HG03103 (cell line): ENCODE results near the gene SYCP2.

ENCODE experiments used
- ATAC-seq: cut with Tn5 transposase; IDR thresholded peaks from one replicate; pipeline ENCODE4 v1.9.1; 2021; ENCODE audit warnings: low read depth; ENCODE audit not compliant: unreplicated experiment

Gene SYCP2

DNA sequence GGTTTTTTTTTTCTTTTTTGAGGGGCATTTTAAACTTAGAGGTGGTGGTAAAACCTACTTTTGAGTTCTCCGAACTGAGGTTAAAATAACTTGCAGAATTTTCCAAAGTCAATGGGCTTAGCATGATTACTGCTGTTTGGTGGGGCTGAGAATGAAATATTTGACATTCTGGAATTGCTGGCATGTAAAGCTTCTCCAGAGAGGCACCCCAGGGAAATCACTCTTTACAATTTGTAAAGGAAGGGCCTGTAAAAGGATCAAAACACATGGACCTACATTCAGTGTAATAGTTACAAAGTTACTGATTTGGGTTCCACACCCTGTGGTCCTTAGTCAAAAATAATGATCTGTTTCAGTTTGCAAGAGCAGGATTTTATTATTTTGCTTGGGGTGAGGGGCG lies 12.3 kb upstream of the SYCP2 start:
- no peak for ATAC-seq

- no peak for ATAC-seq
These were observed 11.7 kb upstream of the SYCP2 start for GRCh38 chr20:59945175-59945574.

DNA sequence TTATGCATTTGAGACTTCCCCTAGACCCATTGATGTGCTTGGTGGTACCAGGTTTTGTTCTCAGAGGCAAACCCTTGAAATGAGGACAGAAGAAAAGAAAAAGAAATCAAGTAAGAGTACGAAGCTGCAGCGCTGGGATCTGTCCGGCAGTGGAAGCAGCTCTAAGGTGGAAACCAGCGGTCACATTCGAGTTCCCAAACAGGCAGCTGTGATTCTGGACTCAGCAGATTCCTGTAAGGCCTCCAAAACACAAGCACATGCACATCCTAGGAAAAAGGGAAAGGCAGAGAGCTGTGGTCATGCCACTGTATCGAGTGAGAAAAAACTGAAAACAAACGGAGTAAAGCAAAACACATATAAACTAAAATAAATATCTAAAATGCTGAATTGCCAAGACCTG lies 11.3 kb upstream of the SYCP2 start:
- ATAC-seq, result no peak

GRCh38 chr20:59942245-59942644 lies 8.8 kb upstream of the SYCP2 start:
- no peak for ATAC-seq

- no peak for ATAC-seq
These were observed 7.5 kb upstream of the SYCP2 start for GRCh38 chr20:59940956-59941294.

DNA sequence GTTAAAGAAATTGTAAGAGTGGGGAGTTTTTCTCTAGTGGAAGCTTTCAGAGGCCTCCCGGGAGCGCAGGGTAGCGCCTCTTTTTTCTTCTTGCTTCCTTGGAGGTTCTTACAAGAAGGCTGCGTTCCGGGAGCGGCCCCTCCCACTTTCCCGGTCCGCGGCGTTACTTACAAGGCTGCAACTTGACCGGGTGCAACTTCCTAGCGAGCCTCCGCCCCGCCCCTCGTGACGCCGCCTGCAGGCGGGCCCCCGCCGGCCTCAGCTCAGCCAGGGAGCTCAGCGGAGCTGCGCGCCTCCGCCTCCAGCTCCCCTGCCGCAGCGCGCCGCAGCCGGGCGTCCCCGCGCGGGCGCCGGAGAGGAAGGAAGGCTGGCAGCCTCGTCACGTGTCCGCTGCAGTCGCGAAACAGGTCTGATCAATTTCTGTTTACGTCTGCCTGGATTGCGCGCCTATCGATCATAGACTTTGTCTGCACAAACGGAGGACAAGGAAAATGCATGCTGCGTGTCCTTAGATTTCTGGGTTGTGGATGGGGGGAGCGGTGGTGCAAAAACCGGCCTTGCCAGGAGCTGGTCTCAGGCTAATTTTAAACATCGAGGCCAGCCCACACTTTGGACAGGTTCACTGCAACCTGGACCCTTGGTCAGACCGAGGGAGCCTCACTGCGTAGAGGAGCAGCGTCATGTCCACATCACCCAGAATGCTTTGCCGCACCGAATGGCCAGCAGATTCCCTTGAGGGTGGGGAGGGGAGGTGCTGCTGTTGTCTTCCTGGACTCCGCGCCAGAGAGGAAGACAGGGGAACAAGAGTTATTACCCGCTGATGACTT lies 6.9 kb upstream of the SYCP2 start, which contains the start of the genes FAM217B and PPP1R3D:
Gene FAM217B, plus strand, starts transcription at position 261 of the 827 bp plus-strand sequence. CDS start 3,555 bp downstream, outside the sequence.
Gene PPP1R3D, minus strand, starts transcription at position 177 of the 827 bp plus-strand sequence. CDS start 374 bp downstream, outside the sequence.
- peak; percentile 90 for ATAC-seq

GRCh38 chr20:59939879-59940128 lies 6.4 kb upstream of the SYCP2 start:
- peak; percentile 27 for ATAC-seq

GRCh38 chr20:59939052-59939878 lies 5.8 kb upstream of the SYCP2 start:
- ATAC-seq, result peak; percentile 3

- ATAC-seq, result no peak
These were observed 5.2 kb upstream of the SYCP2 start for GRCh38 chr20:59938696-59939051.

DNA sequence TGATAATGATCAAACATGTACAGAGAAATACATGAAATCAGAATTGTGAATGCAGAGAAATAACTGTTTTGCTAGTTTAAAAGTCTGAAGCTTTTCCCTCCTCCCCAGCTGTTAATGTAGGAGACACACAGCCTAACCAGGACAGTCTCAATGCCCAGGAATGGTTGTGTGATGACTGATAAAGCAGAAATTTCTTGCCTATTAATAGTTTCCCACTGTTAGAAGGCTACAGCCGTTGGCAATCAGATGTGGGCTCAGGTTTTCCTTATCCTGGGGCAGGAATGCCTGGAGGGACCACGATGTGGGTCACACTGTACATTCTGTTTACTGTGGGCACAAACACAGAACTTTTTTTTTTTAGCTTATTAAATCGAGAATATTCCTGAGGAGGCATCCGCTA lies 4.8 kb upstream of the SYCP2 start:
- ATAC-seq, result no peak

DNA sequence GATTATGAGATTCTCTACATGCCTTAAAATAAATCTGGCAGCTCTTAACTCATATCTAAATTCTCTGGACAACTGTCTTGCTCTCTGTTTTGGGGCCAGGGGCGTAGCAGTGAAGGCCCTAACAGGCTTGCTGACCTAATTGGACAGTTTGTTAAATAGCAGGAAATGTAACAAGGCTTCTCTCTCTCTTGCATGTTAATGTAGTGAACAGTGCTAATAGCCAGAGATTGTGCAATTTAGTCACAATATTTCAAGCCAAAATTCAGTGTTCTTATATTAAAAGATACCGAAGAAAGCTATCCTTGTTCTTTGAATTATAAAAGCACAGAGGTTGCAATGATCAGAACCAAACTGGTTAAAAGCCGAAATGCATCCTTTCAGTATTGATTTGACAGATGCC lies 3.7 kb upstream of the SYCP2 start:
- ATAC-seq, result no peak

DNA sequence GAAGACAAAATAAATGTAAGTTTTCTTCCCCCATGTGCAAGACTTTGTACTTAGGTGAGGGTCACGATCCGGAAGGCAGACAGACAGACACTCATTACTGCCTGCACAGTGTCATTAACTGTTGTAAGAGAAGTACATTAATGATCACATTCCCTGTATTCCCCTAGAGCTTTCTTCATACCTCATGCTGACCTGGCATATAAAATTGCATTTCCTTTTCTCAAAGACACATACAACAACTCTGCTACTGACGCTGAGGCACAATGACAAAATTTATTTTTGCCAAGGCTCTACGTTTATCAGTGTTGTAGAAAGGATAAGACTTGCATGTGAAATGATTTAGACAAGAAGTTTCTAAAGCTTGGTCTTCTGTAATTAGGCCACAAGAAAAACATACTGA lies 3.0 kb upstream of the SYCP2 start:
- no peak for ATAC-seq

DNA sequence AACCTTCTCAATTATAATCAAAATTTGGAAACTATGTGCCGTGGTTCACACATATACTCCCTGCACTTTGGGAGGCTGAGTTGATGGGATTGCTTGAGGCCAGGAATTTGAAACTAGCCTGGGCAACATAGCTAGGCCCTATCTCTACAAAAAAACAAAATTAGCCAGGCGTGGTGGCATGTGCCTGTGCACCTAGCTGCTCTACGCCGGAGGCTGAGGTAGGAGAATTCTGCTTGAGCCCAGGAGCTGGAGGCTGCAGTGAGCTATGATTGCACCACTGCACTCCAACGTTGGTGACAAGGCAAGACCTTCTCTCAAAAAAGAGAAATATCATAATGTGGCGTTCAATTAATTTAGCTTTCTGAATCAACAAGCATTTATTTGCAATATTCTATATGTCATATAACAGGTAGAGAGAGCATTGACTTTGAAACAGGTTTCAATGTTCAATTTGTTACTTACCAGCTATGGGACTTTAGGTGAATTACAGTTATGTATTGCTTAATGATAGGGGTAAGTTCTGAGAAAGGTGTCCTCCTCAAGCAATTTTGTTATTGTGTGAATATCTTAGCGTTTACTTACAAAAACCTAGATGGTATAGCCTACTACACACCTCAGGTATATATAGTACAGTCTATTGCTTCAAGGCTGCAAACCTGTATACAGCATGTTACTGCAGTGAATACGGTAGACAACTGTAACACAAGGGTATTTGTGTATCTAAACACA lies 2.2 kb upstream of the SYCP2 start:
- no peak for ATAC-seq

DNA sequence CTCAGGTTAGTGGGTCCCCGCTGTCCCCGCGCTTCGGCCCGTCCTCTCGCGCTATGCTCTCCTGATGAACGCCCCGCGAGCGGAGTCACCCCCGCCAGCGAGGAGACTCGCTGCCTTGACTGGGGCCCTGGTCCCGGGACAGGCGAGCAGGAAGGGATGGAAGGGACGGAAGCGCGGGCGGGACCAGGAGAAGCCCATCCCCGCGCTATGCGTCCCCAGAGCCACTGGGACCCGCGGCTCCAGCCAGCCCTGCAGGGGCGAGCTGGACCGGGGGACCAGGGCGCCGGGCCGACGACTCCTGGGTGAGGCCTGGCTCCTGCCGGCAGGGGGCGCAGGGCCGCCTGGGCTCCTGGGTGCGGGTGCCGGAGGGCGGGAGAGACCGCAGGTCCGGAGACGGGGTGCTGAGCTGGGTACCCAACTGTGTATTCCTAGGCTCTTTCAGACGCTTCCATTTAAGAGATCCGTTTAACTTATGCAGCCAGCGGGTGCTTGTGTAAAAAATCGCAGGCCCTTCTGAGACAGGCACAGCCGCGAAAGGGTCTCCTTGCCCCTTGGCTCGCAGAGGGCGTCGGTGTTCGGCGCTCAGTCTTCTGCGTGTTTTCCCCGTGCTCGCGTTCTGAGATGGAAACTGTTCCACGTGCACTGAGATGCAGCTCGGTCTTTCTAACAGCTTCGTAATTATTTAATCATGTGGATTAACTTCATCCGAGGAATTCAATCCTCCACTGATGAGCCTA lies 580 bp upstream of the SYCP2 start:
- ATAC-seq, result peak; percentile 82

DNA sequence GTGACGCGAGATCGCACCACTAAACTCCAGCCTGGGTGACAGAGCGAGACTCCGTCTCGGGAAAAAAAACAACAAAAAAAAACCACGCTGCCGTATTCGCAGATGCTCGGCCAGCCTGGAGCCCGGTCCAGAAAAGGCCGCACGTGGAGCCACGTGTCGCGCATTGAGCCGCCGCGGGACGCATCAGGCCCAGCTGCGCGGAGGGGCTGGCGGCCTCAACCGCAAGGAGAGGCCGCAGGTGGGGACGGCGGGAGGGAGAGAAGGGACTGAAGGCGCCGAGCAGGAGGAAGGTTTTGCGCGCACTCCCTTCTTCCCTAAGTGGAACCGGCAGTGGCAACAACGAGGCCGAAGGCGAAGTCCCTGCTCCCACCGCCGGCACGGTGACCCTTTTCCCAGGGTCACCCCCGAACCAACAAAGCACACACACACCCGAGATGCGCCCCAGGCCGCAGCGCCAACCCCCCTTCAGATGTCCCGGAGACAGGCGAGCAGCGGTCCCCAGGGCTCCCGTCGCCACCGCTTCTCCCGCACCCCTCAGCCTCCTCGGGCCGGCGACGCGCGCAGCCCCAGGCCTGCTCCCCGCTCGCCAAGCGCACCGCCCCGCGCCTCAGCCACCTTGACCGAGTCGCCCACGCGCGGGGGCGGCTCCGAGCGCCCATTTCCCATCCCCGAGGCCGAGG lies 681 bp downstream of the SYCP2 start:
- no peak for ATAC-seq

DNA sequence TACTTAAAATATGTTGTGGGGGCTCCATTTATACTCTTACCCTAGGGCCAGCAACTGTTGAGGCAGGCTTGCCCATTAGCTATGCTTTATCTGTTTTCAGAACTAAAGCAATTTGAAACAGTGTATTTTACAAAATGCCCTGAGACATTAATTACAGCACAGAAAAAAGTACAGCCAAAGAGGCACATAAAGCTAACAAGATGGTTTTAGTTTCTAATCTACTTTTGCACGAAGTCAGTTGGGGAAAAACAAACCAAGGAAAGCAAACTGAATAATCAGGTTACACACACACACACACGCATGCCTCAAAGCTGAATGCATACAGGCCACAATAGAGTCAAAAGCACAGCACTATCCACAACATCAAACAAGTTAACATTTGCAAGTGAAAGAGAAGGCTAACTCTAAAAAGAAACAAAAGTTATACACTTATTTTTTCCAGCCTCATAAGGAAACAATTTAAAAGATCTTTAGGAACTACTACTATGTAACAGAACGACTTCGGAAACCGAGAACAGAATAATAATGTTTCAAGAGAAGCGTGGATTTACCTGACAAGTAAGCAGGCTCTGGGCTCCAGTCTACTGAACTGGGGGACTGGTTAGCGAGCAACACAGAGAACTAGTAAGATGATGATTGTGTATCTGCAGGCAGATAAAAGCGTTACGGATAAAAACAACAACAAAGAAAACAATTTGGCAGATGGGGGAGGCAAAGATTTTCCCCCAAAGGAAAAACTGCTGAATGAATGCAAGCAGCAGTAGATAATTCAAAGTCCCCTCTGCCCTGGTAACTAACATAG lies 1.7 kb downstream of the SYCP2 start:
- no peak for ATAC-seq

DNA sequence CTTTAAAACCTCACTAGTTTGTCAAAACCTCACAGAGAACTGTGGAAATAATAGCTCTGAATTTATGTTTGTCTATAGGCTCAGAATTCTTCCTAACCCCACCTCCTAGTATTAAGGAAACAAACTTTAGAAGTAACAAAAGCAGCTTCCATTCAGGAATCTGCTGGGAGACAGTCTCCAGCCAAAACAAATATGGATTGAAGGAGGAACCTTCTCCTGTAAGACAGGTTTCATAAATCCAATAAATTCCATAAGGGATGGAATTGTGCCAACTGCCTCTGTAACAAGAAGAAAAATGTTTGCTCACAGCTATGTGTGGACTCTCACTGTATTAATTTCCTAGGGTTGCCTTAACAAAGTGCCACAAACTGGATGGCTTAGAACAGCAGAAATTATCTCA lies 7.5 kb downstream of the SYCP2 start:
- ATAC-seq, result no peak

- ATAC-seq, result no peak
These were observed 8.1 kb downstream of the SYCP2 start for GRCh38 chr20:59925359-59925758.

- ATAC-seq, result no peak
These were observed 9.9 kb downstream of the SYCP2 start for GRCh38 chr20:59923514-59923913.
